Suprapubic skin (tissue), 4 donors: ENCODE results near the gene MECR.

Source experiments
- EP300 ChIP-seq: sonication (generic); formaldehyde crosslinking; IDR thresholded peaks from one replicate; pipeline ENCODE4 v1.6.1; 2017; ENCODE audit warnings: antibody characterized with exemption
- POLR2A ChIP-seq, 2 donors: fragments of 450-650 bp; IDR thresholded peaks; one replicate each; pipeline ENCODE4 v1.6.1; 2017; ENCODE audit warnings: antibody characterized with exemption in 2 of 2, mild to moderate bottlenecking in 2 of 2, moderate library complexity in 2 of 2
- POLR2AphosphoS5 ChIP-seq, 3 donors: sonication (generic); formaldehyde crosslinking; IDR thresholded peaks; one replicate each; pipeline ENCODE4 v1.6.1; 2017; ENCODE audit warnings: antibody characterized with exemption in 3 of 3
- TF ChIP-seq, protein P1 (sequence below), 2 donors: fragments of 200-600 bp in 1 of 2; fragments of 450-650 bp in 1 of 2; sonication (generic) in 1 of 2; IDR thresholded peaks; one replicate each; pipeline ENCODE4 v1.5.1; 2016 to 2019; ENCODE audit warnings: antibody characterized with exemption in 2 of 2, mild to moderate bottlenecking in 1 of 2, moderate library complexity in 1 of 2

GRCh38 chr1:29258976-29259801, 28.5 kb upstream of the MECR start:
- TF ChIP-seq, protein P1, sequence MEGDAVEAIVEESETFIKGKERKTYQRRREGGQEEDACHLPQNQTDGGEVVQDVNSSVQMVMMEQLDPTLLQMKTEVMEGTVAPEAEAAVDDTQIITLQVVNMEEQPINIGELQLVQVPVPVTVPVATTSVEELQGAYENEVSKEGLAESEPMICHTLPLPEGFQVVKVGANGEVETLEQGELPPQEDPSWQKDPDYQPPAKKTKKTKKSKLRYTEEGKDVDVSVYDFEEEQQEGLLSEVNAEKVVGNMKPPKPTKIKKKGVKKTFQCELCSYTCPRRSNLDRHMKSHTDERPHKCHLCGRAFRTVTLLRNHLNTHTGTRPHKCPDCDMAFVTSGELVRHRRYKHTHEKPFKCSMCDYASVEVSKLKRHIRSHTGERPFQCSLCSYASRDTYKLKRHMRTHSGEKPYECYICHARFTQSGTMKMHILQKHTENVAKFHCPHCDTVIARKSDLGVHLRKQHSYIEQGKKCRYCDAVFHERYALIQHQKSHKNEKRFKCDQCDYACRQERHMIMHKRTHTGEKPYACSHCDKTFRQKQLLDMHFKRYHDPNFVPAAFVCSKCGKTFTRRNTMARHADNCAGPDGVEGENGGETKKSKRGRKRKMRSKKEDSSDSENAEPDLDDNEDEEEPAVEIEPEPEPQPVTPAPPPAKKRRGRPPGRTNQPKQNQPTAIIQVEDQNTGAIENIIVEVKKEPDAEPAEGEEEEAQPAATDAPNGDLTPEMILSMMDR (IDR thresholded peaks at IDR 0.05), result no peak
- TF ChIP-seq POLR2AphosphoS5 (IDR thresholded peaks at IDR 0.05), result no peak
- TF ChIP-seq POLR2A (IDR thresholded peaks at IDR 0.05), result no peak
- no peak for TF ChIP-seq EP300
